Upper lobe of left lung (tissue), 6 donors: Measurements from ENCODE around the gene CLEC14A. TPM values are rescaled to one million over a fixed set of nuclear protein-coding genes. Genes with fewer than 3 reads are reported as not detected.

Experiments used
- ATAC-seq, 2 donors: fragments of 200-7000 bp; cut with Tn5 transposase; one replicate each; pipeline ENCODE4 v1.9.1; 2022; ENCODE audit warnings: mild to moderate bottlenecking in 2 of 2, moderate library complexity in 2 of 2; ENCODE audit not compliant: low FRiP score in 2 of 2
- DNase-seq, 2 donors: peaks; one replicate each; pipeline ENCODE4 v3.0.0-alpha.2; 2019 to 2020
- H3K27ac ChIP-seq, 4 donors: fragments of 200-600 bp; sonication (generic); one replicate each; pipeline ENCODE4 v1.5.1; 2016 to 2019
- H3K27me3 ChIP-seq, 4 donors: fragments of 200-600 bp; sonication (generic); one replicate each; pipeline ENCODE4 v1.5.1; 2017 to 2019
- H3K36me3 ChIP-seq, 4 donors: fragments of 200-600 bp; sonication (generic); one replicate each; pipeline ENCODE4 v1.5.1; 2016 to 2019
- H3K4me1 ChIP-seq, 4 donors: fragments of 200-600 bp; sonication (generic); one replicate each; pipeline ENCODE4 v1.5.1; 2018 to 2019
- H3K4me3 ChIP-seq, 4 donors: fragments of 200-600 bp; sonication (generic); one replicate each; pipeline ENCODE4 v1.5.1; 2017 to 2019; ENCODE audit warnings: mild to moderate bottlenecking in 2 of 4, moderate library complexity in 1 of 4
- H3K9me3 ChIP-seq, 4 donors: fragments of 200-600 bp; sonication (generic); one replicate each; pipeline ENCODE4 v1.5.1; 2018 to 2019
- CTCF ChIP-seq, 6 experiments: fragments of 450-650 bp in 4 of 6; fragments of 200-600 bp in 2 of 6; sonication (generic) in 2 of 6; IDR thresholded peaks; one replicate each; pipeline ENCODE4 v1.5.1; 2016 to 2019; ENCODE audit warnings: antibody characterized with exemption in 6 of 6
- EP300 ChIP-seq, 4 donors: sonication (generic); formaldehyde crosslinking; IDR thresholded peaks; one replicate each; pipeline ENCODE4 v1.5.1; 2017; ENCODE audit warnings: antibody characterized with exemption in 4 of 4, control low read depth in 2 of 4
- POLR2A ChIP-seq, 4 donors: fragments of 450-650 bp; IDR thresholded peaks; one replicate each; pipeline ENCODE4 v1.5.1; 2016 to 2017; ENCODE audit warnings: antibody characterized with exemption in 4 of 4, mild to moderate bottlenecking in 2 of 4
- POLR2AphosphoS5 ChIP-seq, 2 donors: sonication (generic); formaldehyde crosslinking; IDR thresholded peaks; one replicate each; pipeline ENCODE4 v1.5.1; 2017; ENCODE audit warnings: antibody characterized with exemption in 2 of 2
- WGBS, 2 donors: methylation state at CpG; one replicate each; pipeline ENCODE4 v1.1.5; 2017 to 2018; 5-methylcytosine and 5-hydroxymethylcytosine counted together
- total RNA-seq, 6 donors: library from RNA; depleted of rRNA in 4 of 6; stranded (reverse); fragments of >200 nt in 4 of 6; gene quantifications; one replicate each; pipeline versions ENCODE4 v1.1.0 to v1.2.1, GENCODE V29; 2016 to 2021
- donor health status: DM: no; HTN: no; CAD: no; lungs with moderate emphysema.
- donor health status: DM: no; HTN: yes; CAD: no; lungs with severe emphysema.

CLEC14A gene
- total RNA-seq, 6 donors from 2014 or later, result 27.2 to 121 (median 53.3) TPM

DNA sequence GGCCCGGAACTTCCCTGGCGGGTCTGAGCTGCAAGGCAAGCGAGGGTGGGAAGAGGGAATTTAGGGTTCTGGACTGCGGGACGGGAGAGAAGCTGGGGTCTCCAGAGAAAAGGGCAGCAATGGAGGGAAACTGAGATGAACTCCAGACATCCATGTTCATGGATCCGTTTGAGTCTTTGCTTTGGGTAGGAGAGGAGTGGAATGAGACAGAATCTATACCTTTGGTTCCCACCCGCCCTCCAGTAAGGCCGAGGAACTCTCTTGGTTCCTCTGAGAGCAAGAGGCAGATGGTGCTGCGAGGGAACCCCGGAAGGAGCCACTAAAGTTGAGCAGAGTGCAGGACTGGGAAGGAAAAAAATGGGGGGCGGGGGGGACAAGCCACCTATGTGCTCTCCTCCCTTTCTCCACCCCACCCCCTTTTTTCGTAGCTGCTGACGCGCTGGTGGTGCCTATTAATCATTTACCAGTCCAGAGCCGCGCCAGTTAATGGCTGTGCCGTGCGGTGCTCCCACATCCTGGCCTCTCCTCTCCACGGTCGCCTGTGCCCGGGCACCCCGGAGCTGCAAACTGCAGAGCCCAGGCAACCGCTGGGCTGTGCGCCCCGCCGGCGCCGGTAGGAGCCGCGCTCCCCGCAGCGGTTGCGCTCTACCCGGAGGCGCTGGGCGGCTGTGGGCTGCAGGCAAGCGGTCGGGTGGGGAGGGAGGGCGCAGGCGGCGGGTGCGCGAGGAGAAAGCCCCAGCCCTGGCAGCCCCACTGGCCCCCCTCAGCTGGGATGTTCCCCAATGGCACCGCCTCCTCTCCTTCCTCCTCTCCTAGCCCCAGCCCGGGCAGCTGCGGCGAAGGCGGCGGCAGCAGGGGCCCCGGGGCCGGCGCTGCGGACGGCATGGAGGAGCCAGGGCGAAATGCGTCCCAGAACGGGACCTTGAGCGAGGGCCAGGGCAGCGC lies 47.0 kb downstream of the CLEC14A start:
- peak overlapping the region in 3 of 4 donors; percentile 45 to 59 (median 48) for H3K27ac ChIP-seq
- 2 to 5% methylated on average over 31 to 44 of the region's 59 CpGs for WGBS, 2 donors
- TF ChIP-seq CTCF (IDR thresholded peaks at IDR 0.05) (peak in 1 of 6 experiments; percentile 40), POLR2A (IDR thresholded peaks at IDR 0.05) (no peak)
- peaks cover 0 to 41% (median 24%) of the 10 kb centered on the region in 4 donors for H3K4me1 ChIP-seq
- no peaks in the 10 kb centered on the region for H3K36me3 ChIP-seq
- ATAC-seq (peak; percentile 47 to 48), DNase-seq (peak in 1 of 2 donors; percentile 84)
- H3K4me3 ChIP-seq, result peak overlapping the region; percentile 28 to 55 (median 46)
- peaks cover 0 to 21% (median 6%) of the 10 kb centered on the region in 4 donors for H3K27me3 ChIP-seq
- H3K9me3 ChIP-seq, result no peaks in the 10 kb centered on the region

DNA sequence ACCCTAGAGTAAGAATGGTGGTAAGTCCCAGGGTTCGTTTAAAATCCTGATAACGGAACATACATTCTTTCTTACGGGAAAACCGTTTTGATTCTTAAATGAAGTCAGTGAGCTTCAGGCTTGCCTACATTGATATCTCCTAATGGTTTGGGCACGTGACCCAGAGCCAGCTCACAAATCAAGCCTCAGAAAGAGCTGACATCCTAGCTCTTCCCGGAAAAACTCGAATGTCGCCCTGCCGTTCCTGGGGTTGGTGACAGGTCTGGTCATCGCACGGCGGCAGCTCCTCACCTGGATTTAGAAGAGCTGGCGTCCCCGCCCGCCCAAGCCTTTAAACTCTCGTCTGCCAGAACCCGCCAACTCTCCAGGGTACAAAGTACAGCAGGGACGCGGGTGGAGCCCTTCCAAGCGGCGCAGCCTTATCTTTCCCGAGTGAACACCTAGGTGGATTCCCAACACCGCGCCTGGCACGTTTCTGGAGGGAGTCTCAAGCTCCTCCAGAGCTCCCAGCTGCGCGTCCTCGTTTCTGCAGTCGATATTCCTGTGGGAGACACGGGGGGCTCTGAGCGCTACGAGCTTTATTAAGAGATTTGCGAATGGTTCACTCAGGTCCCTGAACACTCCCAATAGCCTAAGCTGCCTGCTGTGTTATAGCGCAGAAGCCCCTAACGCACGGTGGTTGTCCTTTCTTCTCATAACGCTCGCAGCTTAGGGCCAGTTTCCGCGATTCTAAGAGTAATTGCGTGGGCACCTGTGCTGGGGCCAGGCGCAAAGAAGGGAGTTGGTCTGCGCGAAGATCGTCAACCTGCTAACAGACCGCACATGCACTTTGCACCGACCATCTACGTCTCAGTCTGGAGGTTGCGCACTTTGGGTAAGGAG lies 47.9 kb downstream of the CLEC14A start, which contains the start of gene SSTR1:
TSS of gene SSTR1 (plus strand) at position 169 of the 882 bp plus-strand sequence. CDS start 1,486 bp downstream, outside the sequence.
- ATAC-seq, result peak in 1 of 2 donors; percentile 35

GRCh38 chr14:38207377-38207735 lies 48.5 kb downstream of the CLEC14A start:
- WGBS, 2 donors, result 26 to 28% methylated on average over 5 of the region's 5 CpGs
- TF ChIP-seq POLR2AphosphoS5 (IDR thresholded peaks at IDR 0.05) (no peak), EP300 (IDR thresholded peaks at IDR 0.05) (no peak), CTCF (IDR thresholded peaks at IDR 0.05) (no peak)
- no peak overlapping the region for H3K27ac ChIP-seq
- H3K4me1 ChIP-seq, result peaks cover 0 to 41% (median 24%) of the 10 kb centered on the region in 4 donors
- H3K4me3 ChIP-seq, result peak overlapping the region in 2 of 4 donors; percentile 50 to 55
- no peak for DNase-seq
- no peaks in the 10 kb centered on the region for H3K9me3 ChIP-seq
- peaks cover 0 to 21% (median 6%) of the 10 kb centered on the region in 4 donors for H3K27me3 ChIP-seq
- no peaks in the 10 kb centered on the region for H3K36me3 ChIP-seq
- ATAC-seq, result no peak

More for the DNA sequence above, 47.9 kb downstream of the CLEC14A start, which contains the start of gene SSTR1:
- 3% methylated on average over 9 to 48 of the region's 49 CpGs for WGBS, 2 donors
- Histone ChIP-seq H3K27ac (peak within 1 kb of the TSS in 3 of 4 donors; percentile 14 to 59 (median 48)), H3K9me3 (no peaks in the 10 kb centered on the region), H3K36me3 (no peaks in the 10 kb centered on the region), H3K4me3 (peak within 1 kb of the TSS; percentile 19 to 55 (median 46)), H3K4me1 (peaks cover 0 to 41% (median 24%) of the 10 kb centered on the region in 4 donors), H3K27me3 (peaks cover 0 to 21% (median 6%) of the 10 kb centered on the region in 4 donors)
- TF ChIP-seq CTCF (IDR thresholded peaks at IDR 0.05) (no peak), EP300 (IDR thresholded peaks at IDR 0.05) (no peak)
- DNase-seq, result peak in 1 of 2 donors; percentile 15

DNA sequence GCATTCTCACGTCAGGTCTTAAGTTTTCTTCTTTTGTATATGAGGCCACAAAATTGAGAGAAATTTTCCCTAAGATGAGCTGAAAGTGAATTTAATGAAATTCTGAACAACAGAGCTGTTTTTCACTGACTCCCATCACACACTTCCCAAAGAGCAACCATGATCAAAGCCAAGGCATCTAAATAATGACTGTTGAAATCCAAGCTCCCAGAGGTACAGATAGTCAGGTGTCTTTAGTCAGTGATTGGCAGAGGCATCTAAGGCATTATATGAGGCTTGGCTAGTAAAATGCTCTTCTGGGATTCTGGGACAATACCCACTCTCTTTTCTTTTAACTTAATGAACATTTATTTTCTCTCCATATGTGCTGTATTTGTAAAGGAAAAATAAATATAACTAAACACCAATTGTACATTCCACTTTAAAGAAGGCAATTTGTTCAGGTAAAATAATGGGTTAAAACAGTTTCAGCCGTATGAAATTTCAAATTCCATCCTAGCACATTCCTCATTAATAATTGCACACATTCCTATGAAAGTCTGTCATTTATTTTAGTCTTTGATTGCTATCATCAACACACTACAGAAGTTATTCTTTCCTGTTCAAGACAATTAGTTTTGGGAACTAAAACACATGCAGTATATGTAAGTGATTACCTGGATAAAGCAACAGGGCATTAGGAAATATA lies 49.1 kb downstream of the CLEC14A start:
- H3K4me3 ChIP-seq, result no peak overlapping the region
- no peak for DNase-seq
- peaks cover 0 to 40% (median 24%) of the 10 kb centered on the region in 4 donors for H3K4me1 ChIP-seq
- H3K36me3 ChIP-seq, result no peaks in the 10 kb centered on the region
- WGBS, 2 donors, result 71 to 72% methylated on average over 2 of the region's 2 CpGs
- H3K9me3 ChIP-seq, result no peaks in the 10 kb centered on the region
- H3K27ac ChIP-seq, result no peak overlapping the region
- no peak for ATAC-seq
- H3K27me3 ChIP-seq, result peaks cover 0 to 21% (median 6%) of the 10 kb centered on the region in 4 donors
- no peak for TF ChIP-seq POLR2AphosphoS5 (IDR thresholded peaks at IDR 0.05)
- TF ChIP-seq EP300 (IDR thresholded peaks at IDR 0.05), result no peak
- TF ChIP-seq CTCF (IDR thresholded peaks at IDR 0.05), result no peak
- no peak for TF ChIP-seq POLR2A (IDR thresholded peaks at IDR 0.05)
